Lung microvascular endothelial cell (primary cell): Measurements from ENCODE around the gene OR2D3. TPM values are rescaled to one million over a fixed set of nuclear protein-coding genes. Genes with fewer than 3 reads are reported as not detected.
"Not testable (repeated sequence)": the region's sequence is repeated elsewhere in the genome, so short reads cannot be mapped to it uniquely, and the experiment has no call there.

Source experiments
- DNase-seq, 2 donors: peaks; one replicate each; pipeline versions ENCODE4 v3.0.0 to v3.0.0-alpha.2; 2010; ENCODE audit warnings: low read depth in 2 of 2
- total RNA-seq: library from RNA; depleted of rRNA; stranded (reverse); fragments of >200 nt; gene quantifications from 2 replicates; pipeline ENCODE4 v1.2.1, GENCODE V29; 2014

Gene OR2D3
- not detected in 2 replicates for total RNA-seq

DNA sequence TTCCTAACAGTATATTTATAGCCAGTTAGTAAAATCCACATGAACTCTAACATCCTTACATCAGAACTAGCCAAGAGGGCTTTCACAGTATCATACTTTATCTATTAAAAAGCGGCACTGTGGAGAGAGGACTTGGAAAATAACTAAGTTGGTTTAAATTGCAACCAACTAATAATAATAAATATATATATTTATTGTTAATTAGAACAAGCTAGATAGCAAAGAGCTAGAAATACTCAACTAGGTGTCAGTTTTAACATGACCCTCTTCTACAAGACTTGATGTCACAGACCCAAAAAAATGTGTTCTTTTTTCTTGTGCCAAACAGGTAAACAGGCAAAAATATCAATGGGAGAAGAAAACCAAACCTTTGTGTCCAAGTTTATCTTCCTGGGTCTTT lies at the start of gene OR2D3:
TSS of gene OR2D3 (plus strand) at position 301 of the 400 bp plus-strand sequence. CDS start at position 301, 0 bp downstream.
- DNase-seq, result no peak

GRCh38 chr11:6871278-6871677 lies 49.5 kb upstream of the OR2D3 start:
- no peak for DNase-seq

- no peak for DNase-seq
Observed at GRCh38 chr11:6875761-6876160, 45.0 kb upstream of the OR2D3 start.

DNA sequence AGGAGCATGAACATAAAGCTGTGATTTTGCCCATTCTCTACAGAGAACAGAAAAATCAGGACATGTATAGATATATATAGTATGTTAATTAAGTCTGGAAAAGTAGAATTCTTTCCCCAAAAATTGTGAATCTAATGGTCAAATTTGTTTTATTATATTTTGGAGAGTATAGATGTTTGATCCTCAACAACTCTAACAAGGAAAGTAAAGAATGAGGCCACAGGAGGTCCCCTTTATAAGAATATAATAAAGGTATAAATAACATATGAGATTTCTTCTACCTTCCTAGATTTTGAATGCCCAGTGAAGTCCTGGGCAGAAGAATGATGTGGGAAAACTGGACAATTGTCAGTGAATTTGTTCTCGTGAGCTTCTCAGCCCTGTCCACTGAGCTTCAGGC lies 44.5 kb upstream of the OR2D3 start, which contains the start of gene OR10A4:
TSS of gene OR10A4 (plus strand) at position 301 of the 400 bp plus-strand sequence. CDS start at position 324, 23 bp downstream.
- DNase-seq, result no peak

- no peak for DNase-seq
Observed at GRCh38 chr11:6876914-6877313, 43.9 kb upstream of the OR2D3 start.

DNA sequence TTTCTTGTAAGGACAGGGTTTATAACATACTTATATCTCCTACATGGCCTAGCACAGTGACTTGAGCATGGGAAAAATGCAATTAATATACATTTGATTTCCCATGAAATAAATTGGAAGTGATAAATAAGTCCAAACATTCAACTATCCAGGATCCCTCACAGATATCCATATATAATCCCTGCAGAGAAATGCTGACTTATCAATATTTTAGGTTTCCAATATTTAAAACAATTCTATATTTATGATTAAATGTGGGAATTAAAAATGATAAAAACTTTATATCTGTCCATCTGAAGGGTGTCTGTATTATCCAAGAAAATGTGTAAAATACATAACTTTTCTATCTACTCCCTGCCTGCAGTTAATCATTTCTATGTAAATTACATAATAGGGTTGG lies 38.1 kb upstream of the OR2D3 start:
- no peak for DNase-seq

- not testable (repeated sequence) for DNase-seq
Observed at GRCh38 chr11:6887711-6888110, 33.1 kb upstream of the OR2D3 start.

DNA sequence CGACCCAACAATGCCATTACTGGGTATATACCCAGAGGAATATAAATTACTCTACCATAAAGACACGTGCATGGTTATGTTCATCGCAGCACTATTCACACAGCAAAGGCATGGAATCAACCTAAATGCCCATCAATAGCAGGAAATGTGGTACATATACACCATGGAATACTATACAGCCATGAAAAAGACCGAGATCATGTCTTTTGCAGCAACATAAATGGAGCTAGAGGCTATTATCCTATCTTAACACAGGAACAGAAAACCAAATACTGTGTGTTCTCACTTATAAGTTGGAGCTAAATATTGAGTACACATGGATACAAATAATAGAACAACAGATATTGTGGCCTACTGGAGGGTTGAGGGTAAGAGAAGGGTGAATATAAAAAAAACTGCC lies 32.0 kb upstream of the OR2D3 start:
- no peak for DNase-seq

DNA sequence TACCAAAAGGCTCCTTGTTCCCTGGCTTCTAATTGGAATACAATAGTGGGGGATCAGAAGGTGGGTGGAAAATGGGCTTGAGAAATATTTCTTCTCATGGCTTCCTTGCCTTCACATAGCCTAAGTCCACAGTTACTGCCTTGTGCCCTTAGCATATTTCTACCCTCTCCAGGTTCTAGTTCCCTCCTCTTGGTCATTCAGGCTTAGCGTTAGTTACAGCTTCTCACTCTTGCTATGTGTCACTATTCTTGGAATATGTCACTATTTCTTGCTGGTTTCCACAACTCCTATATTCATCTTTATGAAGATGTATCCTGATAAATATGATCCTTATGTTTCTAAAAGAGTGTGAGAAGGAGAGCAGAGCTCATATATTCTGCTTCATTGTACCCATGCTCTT lies 31.0 kb upstream of the OR2D3 start:
- DNase-seq, result no peak

- DNase-seq, result no peak
Observed at GRCh38 chr11:6892400-6892799, 28.4 kb upstream of the OR2D3 start, which contains the start of gene OR2D2. OR2D2 (minus strand) TSS chr11:6892500; CDS start chr11:6892500, 0 bp downstream.

DNA sequence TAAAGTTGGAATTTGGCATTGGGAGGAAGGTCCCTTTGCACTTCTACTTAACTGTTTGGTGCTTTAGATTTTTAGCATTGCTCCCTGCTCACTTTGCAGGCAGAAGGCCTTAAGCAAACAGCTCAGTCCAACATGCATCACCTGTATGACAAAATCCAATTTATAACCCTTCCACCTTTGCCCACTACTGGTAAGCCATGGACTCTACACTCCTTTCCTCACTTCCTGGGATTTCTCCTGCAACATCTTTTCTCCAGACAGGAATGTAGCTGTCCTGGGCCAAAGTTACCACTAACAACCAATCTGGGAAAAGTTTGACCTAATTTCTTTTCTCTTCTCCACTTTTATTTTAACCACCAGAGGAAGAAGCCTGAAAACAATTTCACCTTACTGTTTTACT lies 26.7 kb upstream of the OR2D3 start:
- no peak for DNase-seq

GRCh38 chr11:6895010-6895409 lies 25.8 kb upstream of the OR2D3 start:
- no peak for DNase-seq

DNA sequence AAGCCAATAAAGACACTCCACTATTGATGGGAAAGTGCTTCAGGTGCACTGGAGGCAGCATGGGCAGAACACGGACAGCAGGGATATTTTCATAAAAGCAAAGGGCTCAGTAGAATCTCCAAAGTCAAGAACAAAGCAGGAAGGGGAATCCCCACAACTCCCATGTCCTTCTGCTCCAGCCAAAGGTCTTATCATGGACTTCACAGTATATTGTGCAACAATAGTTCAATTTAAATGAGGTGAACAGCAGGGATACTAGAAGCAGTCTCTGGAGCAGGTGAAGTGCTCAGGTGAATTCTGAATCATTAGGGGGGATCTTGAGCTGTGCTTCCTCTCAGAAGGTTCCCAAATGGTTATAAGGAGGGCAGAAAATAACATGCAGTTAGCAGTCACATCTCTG lies 21.9 kb upstream of the OR2D3 start:
- DNase-seq, result no peak

- no peak for DNase-seq
Observed at GRCh38 chr11:6900327-6900999, 20.3 kb upstream of the OR2D3 start.

GRCh38 chr11:6904804-6905203 lies 16.0 kb upstream of the OR2D3 start:
- not testable (repeated sequence) for DNase-seq

GRCh38 chr11:6911378-6911777 lies 9.4 kb upstream of the OR2D3 start:
- DNase-seq, result no peak

GRCh38 chr11:6911948-6912347 lies 8.9 kb upstream of the OR2D3 start:
- DNase-seq, result peak; percentile 67 to 83

DNA sequence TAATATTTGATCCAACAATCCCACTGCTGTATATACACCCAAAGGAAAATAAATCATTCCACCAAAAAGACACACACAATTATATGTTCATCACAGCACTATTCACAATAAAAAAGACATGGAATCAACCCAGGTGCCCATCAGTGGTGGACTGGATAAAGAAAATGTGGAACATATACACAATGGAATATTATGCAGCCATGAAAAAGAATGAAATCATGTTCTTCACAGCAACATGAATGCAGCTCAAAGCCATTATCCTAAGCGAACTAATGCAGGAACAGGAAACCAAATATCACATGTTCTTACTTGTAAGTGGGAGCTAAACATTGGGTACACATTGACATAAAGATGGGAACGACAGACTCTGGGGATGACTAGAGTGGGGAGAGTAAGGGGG lies 1.1 kb upstream of the OR2D3 start:
- DNase-seq, result no peak

GRCh38 chr11:6925007-6925577 lies 4.3 kb downstream of the OR2D3 start:
- DNase-seq, result no peak

GRCh38 chr11:6925636-6926207 lies 4.9 kb downstream of the OR2D3 start:
- peak; percentile 6 to 36 for DNase-seq

- DNase-seq, result peak; percentile 75 to 79
Observed at GRCh38 chr11:6926208-6927029, 5.6 kb downstream of the OR2D3 start, which contains the start of gene ZNF215. ZNF215 (plus strand) TSS chr11:6926426; CDS start chr11:6932273, 5,847 bp downstream.
